Kidney epithelial cell (primary cell): ENCODE results near the gene ZNF480. TPM values are rescaled to one million over a fixed set of nuclear protein-coding genes. Genes with fewer than 3 reads are reported as not detected.

Experiments
- DNase-seq: peaks from one replicate; pipeline ENCODE4 v3.0.0-alpha.2; 2010; ENCODE audit warnings: low read depth
- H3K27me3 ChIP-seq: 2 replicates; pipeline ENCODE4 v1.6.0; 2011; ENCODE audit warnings: low read length; ENCODE audit not compliant: control insufficient read depth, insufficient read depth
- H3K36me3 ChIP-seq: 2 replicates; pipeline ENCODE4 v1.5.1; 2011; ENCODE audit warnings: low read length; ENCODE audit not compliant: control insufficient read depth, insufficient read depth
- H3K4me3 ChIP-seq: 2 replicates; pipeline ENCODE4 v1.5.1; 2011; ENCODE audit warnings: low read depth, mild to moderate bottlenecking, control low read depth, low read length
- total RNA-seq: library from RNA; depleted of rRNA; stranded (reverse); fragments of >200 nt; gene quantifications from 2 replicates; pipeline ENCODE4 v1.2.3, GENCODE V29; 2015
- TF ChIP-seq, protein P1 (sequence below): IDR thresholded peaks from 2 replicates; pipeline ENCODE4 v1.5.1; 2011; ENCODE audit warnings: mild to moderate bottlenecking, moderate library complexity, low read length, control low read depth, inconsistent platforms; ENCODE audit not compliant: insufficient read depth, poor library complexity, severe bottlenecking

ZNF480 gene
- total RNA-seq, 1 donor from 2014 or later: 8.0 TPM

DNA sequence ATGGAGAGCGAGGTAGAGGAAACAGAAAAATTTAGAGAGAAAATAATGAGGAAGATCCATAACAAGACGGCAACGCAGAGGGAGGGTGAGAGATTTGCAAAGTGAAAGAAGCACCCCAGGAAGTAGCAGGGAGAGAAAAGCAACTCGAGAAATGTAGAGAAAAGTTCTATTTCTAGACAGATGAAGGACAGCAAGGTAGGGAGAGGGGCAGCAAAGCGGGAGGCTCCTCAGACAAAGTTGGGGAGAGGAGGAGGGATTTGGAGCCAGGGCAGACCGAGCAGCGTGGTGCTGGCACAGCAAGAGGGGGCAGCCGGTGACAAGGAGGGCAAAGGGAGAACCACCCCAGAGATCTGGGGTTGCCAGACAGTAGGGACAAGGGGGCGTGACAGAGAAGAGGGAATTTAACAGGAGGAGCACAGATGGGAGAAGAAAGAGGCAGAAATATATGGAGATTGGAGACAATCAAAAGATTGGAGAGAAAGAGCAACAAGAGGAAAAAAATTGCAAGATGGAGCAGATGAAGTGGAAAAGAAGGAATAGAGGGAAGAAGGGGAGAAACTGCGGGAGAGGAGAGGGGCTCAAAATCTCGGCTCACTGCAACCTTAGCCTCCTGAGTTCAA lies 26.6 kb upstream of the ZNF480 start:
- Histone ChIP-seq H3K36me3 (no peaks in the 10 kb centered on the region), H3K4me3 (peak overlapping the region; percentile 88), H3K27me3 (no peaks in the 10 kb centered on the region)
- TF ChIP-seq, protein P1, sequence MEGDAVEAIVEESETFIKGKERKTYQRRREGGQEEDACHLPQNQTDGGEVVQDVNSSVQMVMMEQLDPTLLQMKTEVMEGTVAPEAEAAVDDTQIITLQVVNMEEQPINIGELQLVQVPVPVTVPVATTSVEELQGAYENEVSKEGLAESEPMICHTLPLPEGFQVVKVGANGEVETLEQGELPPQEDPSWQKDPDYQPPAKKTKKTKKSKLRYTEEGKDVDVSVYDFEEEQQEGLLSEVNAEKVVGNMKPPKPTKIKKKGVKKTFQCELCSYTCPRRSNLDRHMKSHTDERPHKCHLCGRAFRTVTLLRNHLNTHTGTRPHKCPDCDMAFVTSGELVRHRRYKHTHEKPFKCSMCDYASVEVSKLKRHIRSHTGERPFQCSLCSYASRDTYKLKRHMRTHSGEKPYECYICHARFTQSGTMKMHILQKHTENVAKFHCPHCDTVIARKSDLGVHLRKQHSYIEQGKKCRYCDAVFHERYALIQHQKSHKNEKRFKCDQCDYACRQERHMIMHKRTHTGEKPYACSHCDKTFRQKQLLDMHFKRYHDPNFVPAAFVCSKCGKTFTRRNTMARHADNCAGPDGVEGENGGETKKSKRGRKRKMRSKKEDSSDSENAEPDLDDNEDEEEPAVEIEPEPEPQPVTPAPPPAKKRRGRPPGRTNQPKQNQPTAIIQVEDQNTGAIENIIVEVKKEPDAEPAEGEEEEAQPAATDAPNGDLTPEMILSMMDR: no peak
- DNase-seq: no peak

DNA sequence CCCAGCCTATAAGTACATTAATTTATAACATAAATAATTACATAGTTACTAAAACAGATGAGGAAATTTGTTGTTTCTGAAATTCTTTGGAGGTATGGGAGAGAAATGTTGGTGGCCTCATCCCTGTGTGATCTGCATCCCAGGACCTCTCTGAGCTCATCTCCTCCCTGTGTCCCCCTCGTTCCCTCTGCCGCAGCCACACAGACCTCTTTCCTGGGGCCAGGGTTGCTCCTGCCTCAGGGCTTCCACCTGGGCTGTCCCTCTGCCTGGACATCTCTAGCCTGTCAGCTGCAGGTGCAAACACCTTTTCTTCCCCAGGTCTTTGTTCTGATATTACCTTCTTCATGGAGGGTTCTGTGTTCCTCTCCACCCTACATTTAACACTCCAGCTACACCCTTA lies 23.7 kb upstream of the ZNF480 start:
- Histone ChIP-seq H3K27me3 (no peaks in the 10 kb centered on the region), H3K4me3 (no peak overlapping the region), H3K36me3 (no peaks in the 10 kb centered on the region)
- no peak for DNase-seq
- TF ChIP-seq, protein P1: no peak

DNA sequence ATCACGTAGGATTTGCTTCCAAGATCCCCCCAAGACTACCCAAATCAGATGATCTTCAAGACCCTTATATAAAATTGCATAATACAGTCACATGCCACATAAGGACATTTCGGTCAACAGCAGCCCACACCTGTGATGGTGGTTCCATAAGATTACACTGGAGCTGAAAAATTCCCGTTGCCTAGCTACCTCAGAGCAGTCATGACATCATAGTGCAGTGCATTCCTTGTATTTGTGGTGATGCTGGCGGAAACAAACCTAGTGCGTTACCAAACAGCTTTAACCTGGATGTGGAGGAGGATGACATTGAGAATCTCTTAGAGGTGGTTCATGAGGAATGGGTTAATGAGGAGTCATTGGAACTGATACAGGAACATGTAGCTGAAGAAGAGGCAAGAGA lies 22.8 kb upstream of the ZNF480 start:
- H3K27me3 ChIP-seq: no peaks in the 10 kb centered on the region
- no peak overlapping the region for H3K4me3 ChIP-seq
- TF ChIP-seq, protein P1: no peak
- DNase-seq: no peak
- no peaks in the 10 kb centered on the region for H3K36me3 ChIP-seq

DNA sequence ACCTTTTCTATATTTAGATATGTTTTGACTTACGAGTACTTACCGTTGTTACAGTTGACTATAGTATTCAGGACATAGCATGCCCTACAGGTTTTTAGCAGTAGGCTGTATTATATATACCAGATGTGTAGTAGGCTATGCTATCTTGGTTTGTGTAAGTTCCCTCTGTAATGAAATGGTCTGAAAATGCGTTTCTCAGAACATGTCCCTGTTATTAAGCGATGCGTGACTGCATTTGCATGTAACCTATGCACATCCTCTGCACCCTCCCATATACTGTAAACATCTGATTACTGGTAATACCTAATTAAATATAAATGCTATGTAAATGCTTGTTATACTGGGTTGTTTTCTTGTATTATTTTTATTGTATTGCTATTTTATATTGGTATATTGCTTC lies 21.0 kb upstream of the ZNF480 start:
- Histone ChIP-seq H3K4me3 (no peak overlapping the region), H3K36me3 (no peaks in the 10 kb centered on the region), H3K27me3 (no peaks in the 10 kb centered on the region)
- TF ChIP-seq, protein P1: no peak
- DNase-seq: no peak

DNA sequence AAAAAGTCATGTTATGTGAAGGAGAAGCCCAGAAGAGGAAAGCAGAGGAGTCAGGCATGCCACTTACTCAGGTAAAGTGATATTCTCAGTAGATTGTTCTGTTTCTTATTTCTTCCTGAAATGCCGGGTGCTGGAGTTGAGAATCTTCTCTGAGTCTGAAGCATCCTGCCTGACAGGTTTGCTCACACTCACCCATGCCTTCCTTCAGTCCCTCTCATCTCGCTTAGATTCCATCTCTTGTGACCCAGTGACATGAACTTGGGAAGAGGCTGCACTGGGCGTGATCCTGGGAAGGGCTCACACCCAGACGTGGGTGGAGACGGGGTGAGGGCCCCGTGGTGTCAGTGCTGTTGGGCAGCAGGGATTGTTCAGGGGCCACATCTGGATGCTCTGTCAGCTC lies 19.5 kb upstream of the ZNF480 start:
- no peaks in the 10 kb centered on the region for H3K27me3 ChIP-seq
- no peaks in the 10 kb centered on the region for H3K36me3 ChIP-seq
- TF ChIP-seq, protein P1: no peak
- H3K4me3 ChIP-seq: no peak overlapping the region
- DNase-seq: no peak

DNA sequence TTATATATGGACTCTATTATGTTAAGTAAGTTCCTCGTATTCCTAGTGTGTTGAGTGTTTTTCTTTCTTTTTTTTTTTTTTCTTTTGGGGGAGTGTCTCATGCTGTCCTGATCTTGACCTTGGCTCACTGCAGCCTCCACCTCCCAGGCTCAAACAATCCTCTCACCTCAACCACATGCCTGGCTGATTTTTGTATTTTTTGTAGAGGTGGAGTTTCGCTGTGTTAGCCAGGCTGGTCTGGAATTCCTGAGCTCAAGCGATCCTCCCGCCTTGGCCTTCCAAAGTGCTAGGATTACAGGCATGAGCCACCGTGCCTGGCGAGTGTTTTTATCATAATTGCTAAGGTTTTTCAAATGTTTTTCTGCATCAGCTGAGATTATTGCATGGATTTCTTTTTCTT lies 10.7 kb upstream of the ZNF480 start:
- DNase-seq: no peak
- Histone ChIP-seq H3K36me3 (peaks cover 3% of the 10 kb centered on the region), H3K4me3 (no peak overlapping the region), H3K27me3 (no peaks in the 10 kb centered on the region)
- TF ChIP-seq, protein P1: no peak
